ENCODE data around the gene SAYSD1.

The SAYSD1 gene

DNA sequence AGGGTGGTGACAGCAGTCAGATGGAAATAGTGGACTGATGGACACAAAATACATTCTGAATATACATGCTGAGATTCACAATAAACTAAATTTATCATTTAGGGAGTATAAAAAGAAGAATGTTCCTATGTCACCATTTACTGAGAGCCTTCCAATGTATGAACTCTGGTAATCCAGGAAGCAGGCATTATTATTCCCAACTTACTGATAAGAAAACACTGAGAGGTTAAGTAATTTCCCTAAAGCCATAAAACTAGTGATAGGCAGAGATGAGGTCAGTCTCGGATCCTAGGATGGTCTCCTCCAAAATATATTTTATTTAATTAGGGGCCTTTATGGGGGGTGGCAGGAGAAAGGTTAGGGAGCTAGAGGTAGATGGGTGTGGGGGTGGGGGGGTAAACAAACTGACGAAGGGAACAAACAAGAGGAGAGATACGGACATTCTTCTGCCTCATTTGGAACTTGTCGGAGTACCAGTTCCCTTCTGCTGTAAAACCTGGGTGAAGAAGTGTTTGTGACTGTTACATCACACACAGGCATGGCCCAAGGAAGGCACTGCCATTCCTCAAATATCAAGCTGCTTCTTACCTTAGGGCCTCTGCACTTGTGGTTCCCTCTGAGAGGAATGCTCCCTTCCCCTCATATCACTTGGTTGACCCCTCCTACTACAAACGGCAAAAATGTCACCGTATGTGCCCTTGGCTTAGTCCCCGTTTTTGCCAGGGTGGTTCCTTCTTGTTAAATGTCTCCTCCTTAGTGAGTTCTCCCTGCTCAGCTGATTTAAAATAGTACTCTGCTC, 6.7 kb downstream of the SAYSD1 start:
- DNase-seq, result no peak

- DNase-seq, result no peak
These were observed 7.3 kb downstream of the SAYSD1 start for GRCh38 chr6:39107641-39108040.

DNA sequence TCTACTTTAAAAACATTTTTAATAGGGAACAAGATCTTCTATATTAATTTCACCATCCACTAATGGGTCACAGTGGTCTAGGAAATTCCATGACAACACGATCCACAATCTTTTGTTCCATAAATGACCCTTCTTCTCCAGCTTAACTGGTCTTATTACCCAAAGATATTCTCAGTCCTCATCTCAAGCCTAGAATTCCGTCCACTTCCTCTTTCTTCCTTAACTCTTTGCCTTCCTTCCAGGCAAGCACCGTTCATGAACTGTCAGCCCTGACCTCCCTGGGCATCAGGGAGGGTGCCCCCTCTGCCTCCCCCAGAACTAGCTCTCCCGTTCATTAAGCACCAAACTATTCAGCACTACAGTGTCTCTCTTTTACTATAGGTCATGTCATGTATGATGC, 8.0 kb downstream of the SAYSD1 start:
- DNase-seq, result no peak

- DNase-seq, result no peak
These were observed 10.5 kb downstream of the SAYSD1 start for GRCh38 chr6:39104528-39104927.

DNA sequence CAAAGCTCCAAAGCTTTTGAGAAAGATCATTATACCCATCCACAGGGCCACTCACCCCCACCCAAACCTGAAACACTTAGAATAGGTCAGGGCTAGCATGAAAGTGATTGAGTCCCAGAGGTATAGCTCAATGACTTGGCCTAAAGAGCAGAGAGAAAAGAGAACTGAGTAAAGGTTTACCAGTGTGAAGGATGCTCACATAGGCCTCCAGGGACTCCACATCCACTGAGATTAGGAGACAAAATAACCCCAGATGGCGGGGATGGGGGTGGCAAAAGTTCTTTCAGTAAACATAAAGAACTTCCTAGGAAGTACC, 12.2 kb downstream of the SAYSD1 start:
- no peak for DNase-seq

GRCh38 chr6:39102071-39102820, 12.7 kb downstream of the SAYSD1 start:
- no peak for DNase-seq

- DNase-seq, result no peak
These were observed 14.6 kb downstream of the SAYSD1 start for GRCh38 chr6:39100358-39100757.

DNA sequence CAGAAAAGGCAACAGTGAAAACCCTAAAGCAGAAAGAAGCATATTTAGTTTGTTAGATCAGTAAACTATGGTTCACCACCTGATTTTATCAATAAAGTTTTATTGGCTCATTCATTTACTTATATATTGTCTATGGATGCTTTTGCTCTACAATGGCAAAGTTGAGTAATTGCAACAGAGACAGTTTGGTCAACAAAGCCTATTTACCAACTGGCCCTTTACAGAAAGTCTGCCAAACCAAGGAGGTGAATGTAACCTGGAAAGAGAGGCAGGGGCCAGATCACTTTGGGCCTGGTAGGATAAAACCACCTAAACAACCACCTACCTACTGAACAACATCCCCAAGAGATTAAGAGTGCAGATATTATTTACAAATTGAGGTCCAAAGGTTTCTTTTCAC, 19.4 kb downstream of the SAYSD1 start:
- no peak for DNase-seq

DNA sequence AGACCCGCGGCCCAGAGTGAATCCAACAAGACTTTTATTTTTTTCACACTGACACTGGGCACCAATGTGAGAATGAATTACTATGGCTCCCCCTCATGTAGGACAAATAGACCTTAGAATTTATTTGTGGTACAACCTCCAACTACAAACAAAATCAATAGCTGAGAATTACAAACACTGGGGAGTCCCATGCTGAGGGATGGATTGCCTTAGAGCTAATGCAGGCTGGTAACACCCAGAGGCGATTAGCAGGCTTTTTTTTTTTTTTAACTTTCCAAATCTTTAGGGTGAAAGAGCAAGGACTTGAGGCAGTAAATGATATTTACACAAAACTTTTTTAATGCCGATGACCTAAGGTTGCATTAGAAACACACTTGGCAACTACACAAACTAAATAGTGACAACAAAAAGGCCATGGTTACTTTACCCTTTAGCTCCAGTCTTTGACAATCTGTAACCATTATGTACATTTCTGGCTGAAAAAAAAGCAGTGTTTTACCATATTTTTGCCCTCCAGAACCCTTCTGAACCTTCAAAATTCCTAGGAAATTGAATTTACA, 21.8 kb downstream of the SAYSD1 start:
- DNase-seq, result no peak

DNA sequence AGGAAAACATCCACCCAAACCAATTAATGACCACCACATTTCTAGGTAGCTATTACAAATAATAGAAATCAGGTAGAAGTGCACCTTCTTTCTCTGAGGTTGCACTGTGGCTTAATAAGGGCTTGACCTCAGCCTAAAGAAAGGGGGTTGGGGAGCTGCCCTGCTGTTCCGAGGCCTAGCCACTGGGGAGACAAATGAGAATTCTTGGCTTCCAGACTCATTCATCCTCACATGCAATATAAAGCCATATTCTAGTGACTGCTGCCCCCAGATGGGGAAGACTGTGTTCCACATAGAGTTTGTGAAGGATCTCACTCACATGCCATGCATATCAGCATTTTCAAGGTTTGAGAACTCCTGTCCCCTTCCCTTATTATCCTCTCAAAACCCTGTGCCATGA, 22.9 kb downstream of the SAYSD1 start:
- DNase-seq, result no peak

GRCh38 chr6:39091220-39091619, 23.8 kb downstream of the SAYSD1 start:
- no peak for DNase-seq

DNA sequence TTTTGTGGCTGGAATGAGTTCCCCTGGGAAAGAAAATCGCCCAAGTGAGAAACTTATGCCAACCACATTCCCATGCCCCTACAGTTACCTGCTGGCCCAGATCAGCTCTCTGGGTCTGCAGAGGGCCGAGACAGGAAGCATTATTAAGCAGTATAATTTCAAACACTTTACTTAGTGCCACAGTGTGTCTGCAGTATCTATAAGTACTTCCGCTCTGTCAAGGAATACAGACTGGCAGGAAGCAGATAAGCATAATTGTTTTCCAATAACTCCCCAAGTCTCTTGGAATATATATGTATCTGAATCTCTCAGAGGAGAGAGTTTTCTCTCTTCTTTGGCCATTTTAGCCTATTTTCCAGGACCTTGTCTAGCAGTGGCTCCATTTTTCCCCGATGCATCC, 24.9 kb downstream of the SAYSD1 start:
- no peak for DNase-seq

- DNase-seq, result no peak
These were observed 26.7 kb downstream of the SAYSD1 start for GRCh38 chr6:39088331-39088730.

DNA sequence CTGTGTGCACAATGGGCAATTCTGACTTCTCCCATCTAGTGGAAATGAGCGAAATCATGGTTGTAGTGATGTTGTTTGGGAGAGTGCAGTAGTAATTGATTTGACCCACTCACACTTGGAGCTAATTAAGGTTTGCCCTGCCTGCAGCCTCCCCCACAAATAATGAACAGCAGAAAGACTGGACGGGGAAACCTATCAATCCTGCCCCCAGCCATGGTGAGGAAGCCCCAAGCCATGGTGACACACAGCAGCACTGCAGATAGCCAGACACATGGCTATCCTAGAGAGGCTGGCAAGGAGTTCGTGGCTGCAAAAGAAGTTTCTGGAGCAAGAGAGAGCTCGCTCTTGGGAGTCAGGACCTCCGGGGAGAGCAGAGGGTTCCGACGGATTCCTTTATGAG, 27.8 kb downstream of the SAYSD1 start:
- DNase-seq, result no peak

GRCh38 chr6:39086711-39087110, 28.3 kb downstream of the SAYSD1 start:
- no peak for DNase-seq

- no peak for DNase-seq
These were observed 28.7 kb downstream of the SAYSD1 start for GRCh38 chr6:39086294-39086693.

DNA sequence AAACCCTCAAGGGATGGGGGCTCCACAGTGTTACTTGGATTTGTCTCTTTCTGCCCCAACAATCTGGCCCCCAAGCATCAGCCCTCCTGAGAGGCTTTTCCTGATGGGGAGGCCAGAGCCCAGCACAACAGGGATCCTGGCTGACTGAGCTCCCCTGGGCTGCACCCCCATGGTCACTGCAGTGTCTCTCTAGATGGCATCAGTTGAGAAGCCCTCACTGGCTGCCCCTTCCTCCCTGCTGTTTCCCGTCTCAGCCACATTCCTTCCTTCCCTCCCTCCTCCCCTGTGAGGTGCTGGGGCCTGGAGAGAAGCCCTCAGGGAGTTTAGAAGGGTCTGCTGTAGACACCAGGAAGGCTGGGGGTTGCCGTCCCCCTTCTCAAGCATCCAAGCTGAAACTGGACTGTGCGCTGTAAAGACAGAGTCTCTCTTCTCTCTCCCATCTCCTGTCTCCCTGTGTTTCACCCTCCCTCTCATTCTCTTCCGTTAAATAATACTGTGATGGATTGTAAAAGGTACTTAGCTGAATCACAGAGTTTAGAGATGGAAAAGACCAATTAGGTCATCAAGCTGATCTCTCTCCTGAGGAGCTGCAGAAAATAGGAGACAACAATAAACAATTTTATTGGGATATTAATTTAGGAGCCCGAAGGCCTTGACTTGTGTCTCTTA, 29.7 kb downstream of the SAYSD1 start:
- DNase-seq, result no peak

- no peak for DNase-seq
These were observed 30.5 kb downstream of the SAYSD1 start for GRCh38 chr6:39084506-39084905.

DNA sequence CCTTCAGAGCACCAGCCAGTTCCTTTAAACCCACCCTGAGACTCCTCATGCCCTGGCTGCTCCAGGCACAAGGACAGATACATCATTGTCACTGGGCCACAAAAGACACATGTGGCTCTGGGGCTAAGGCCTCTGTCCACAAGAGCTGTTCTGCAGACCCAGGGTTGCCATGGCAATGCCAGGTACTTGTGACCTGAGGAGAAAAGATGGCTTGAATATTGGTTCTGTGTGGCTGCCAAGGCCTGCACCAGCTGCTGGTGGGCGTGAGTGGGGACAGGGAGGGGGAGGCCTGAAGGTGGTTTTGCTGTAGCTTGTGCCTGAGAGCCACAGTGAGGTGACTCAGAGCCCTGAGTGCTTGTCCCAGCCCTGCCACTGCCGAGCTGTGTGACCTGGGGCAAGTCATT, 31.8 kb downstream of the SAYSD1 start:
- DNase-seq, result no peak

DNA sequence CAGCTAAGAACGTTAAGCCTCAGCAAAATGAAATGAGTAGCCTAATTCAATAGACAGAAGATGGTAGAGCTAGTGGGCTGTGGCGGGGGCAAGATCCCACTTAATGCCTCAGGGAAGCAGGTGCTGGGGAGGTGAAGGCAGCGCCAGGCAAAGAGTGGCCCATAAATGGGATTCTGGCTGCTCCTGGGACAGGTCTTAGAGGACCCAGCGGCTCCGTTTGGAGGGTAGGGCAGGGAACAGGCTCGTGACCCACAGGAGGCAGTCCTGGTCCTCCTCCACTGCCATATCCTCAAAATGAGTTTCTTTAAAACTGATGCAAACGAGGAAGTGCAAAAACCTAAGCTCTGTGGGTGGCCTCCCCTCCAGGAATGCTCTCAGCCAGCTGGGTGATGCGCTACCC, 32.7 kb downstream of the SAYSD1 start:
- no peak for DNase-seq

DNA sequence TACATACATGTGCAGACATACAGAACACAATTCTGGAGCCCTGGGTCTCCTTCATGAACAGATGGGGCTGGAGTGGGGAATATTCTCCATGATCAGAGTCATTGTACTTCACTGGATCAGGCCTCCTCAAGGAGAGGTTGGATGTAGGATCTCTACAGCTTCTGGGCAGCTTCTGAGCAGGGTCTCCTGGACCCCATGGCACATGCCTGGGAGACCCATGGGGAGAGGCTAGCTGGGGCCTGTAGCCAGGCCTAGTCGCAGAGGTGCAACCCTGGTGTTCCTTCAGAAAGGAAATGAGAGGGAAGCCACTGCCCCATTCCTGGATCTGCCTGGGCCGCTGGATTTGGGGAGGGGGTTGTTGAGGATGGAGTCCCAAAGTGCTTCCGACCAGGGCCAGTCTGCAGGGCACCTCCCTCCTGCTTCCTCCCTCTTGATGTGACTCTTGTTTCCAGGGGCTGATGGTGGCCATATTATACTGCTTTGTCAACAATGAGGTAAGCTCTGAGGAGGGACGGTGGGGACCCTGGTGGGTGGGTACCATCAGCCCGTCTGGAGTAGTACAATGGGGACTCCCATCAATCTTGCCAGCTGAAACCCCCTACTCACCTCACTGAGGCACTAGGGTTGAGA, 34.6 kb downstream of the SAYSD1 start:
- DNase-seq, result no peak

- DNase-seq, result no peak
These were observed 35.5 kb downstream of the SAYSD1 start for GRCh38 chr6:39079197-39080125.

Data from effector CD4-positive, alpha-beta T cell (primary cell).